Measurements from ENCODE around the gene SRSF3.
"Not testable (repeated sequence)": the region's sequence is repeated elsewhere in the genome, so short reads cannot be mapped to it uniquely, and the experiment has no call there.

GRCh38 chr6:36607305-36607682 lies 13.1 kb downstream of the SRSF3 start:
- TF ChIP-seq, protein P1, sequence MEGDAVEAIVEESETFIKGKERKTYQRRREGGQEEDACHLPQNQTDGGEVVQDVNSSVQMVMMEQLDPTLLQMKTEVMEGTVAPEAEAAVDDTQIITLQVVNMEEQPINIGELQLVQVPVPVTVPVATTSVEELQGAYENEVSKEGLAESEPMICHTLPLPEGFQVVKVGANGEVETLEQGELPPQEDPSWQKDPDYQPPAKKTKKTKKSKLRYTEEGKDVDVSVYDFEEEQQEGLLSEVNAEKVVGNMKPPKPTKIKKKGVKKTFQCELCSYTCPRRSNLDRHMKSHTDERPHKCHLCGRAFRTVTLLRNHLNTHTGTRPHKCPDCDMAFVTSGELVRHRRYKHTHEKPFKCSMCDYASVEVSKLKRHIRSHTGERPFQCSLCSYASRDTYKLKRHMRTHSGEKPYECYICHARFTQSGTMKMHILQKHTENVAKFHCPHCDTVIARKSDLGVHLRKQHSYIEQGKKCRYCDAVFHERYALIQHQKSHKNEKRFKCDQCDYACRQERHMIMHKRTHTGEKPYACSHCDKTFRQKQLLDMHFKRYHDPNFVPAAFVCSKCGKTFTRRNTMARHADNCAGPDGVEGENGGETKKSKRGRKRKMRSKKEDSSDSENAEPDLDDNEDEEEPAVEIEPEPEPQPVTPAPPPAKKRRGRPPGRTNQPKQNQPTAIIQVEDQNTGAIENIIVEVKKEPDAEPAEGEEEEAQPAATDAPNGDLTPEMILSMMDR (IDR thresholded peaks at IDR 0.05; ENCODE audit: insufficient read depth, low read length, poor library complexity, severe bottlenecking): not testable (repeated sequence)
- not testable (repeated sequence) for TF ChIP-seq EZH2phosphoT487 (conservative IDR thresholded peaks at IDR 0.05; ENCODE audit: low read length)

All from SU-DHL-6 (cell line).